Thoracic aorta (tissue), 2 donors: ENCODE measurements around the gene OSTC. TPM values are rescaled to one million over a fixed set of nuclear protein-coding genes. Genes with fewer than 3 reads are reported as not detected.

Experiments
- ATAC-seq: fragments of 150-250 bp; one replicate; pipeline ENCODE4 v1.8.0; 2017; ENCODE audit warnings: low read depth; ENCODE audit not compliant: insufficient number of reproducible peaks, low FRiP score
- DNase-seq: peaks from one replicate; pipeline ENCODE4 v3.0.0-alpha.2; 2020; ENCODE audit warnings: low spot score
- H3K27ac ChIP-seq, 2 donors: fragments of 200-600 bp; sonication (generic); 1 replicate in 1 of 2; 2 replicates in 1 of 2; pipeline ENCODE4 v1.5.1; 2016; ENCODE audit warnings: mild to moderate bottlenecking in 2 of 2, moderate library complexity in 2 of 2
- H3K27me3 ChIP-seq: fragments of 200-600 bp; sonication (generic); replicated peaks from 2 replicates; pipeline ENCODE4 v1.6.0; 2016; ENCODE audit warnings: mild to moderate bottlenecking; ENCODE audit not compliant: insufficient read depth
- H3K36me3 ChIP-seq: fragments of 200-600 bp; sonication (generic); one replicate; pipeline ENCODE4 v1.5.1; 2016
- H3K4me1 ChIP-seq, 2 donors: fragments of 200-600 bp; sonication (generic); 1 replicate in 1 of 2; 2 replicates in 1 of 2; pipeline versions ENCODE4 v1.5.1 to v1.6.0; 2016; ENCODE audit warnings: low read depth in 2 of 2, mild to moderate bottlenecking in 1 of 2; ENCODE audit not compliant: control insufficient read depth in 1 of 2
- H3K4me3 ChIP-seq: fragments of 200-600 bp; sonication (generic); 2 replicates; pipeline ENCODE4 v1.5.1; 2016; ENCODE audit warnings: mild to moderate bottlenecking
- H3K9me3 ChIP-seq: fragments of 200-600 bp; sonication (generic); 2 replicates; pipeline ENCODE4 v1.5.1; 2016
- CTCF ChIP-seq: fragments of 200-600 bp; sonication (generic); IDR thresholded peaks from one replicate; pipeline ENCODE4 v1.5.1; 2019; ENCODE audit warnings: antibody characterized with exemption
- total RNA-seq, 2 donors: library from RNA; depleted of rRNA; stranded (reverse); fragments of >200 nt; gene quantifications; one replicate each; pipeline versions ENCODE4 v1.1.0 to v1.2.3, GENCODE V29; 2016

OSTC gene
- total RNA-seq, 2 donors from 2014 or later: 56.2 to 77.2 TPM

- no peak for DNase-seq
- no peak for TF ChIP-seq CTCF
- peaks cover 0 to 4% of the 10 kb centered on the region in 2 donors for H3K4me1 ChIP-seq
- no peak overlapping the region for H3K4me3 ChIP-seq
- H3K9me3 ChIP-seq: no peaks in the 10 kb centered on the region
- no peak for ATAC-seq
- no peaks in the 10 kb centered on the region for H3K36me3 ChIP-seq
- H3K27ac ChIP-seq: no peak overlapping the region
- no peaks in the 10 kb centered on the region for H3K27me3 ChIP-seq
These were observed 52.6 kb downstream of the OSTC start for GRCh38 chr4:108702960-108703359.

GRCh38 chr4:108703370-108703769 is 53.0 kb downstream of the OSTC start:
- Histone ChIP-seq H3K27ac (no peak overlapping the region), H3K4me3 (no peak overlapping the region), H3K9me3 (no peaks in the 10 kb centered on the region), H3K36me3 (no peaks in the 10 kb centered on the region), H3K27me3 (no peaks in the 10 kb centered on the region), H3K4me1 (peaks cover 0 to 4% of the 10 kb centered on the region in 2 donors)
- ATAC-seq: no peak
- no peak for TF ChIP-seq CTCF
- DNase-seq: no peak

GRCh38 chr4:108703966-108704365 is 53.6 kb downstream of the OSTC start:
- DNase-seq (no peak), ATAC-seq (no peak)
- peaks cover 0 to 4% of the 10 kb centered on the region in 2 donors for H3K4me1 ChIP-seq
- H3K27me3 ChIP-seq: no peaks in the 10 kb centered on the region
- no peak overlapping the region for H3K27ac ChIP-seq
- no peak overlapping the region for H3K4me3 ChIP-seq
- TF ChIP-seq CTCF: no peak
- no peaks in the 10 kb centered on the region for H3K36me3 ChIP-seq
- H3K9me3 ChIP-seq: no peaks in the 10 kb centered on the region

- Histone ChIP-seq H3K27me3 (no peaks in the 10 kb centered on the region), H3K9me3 (no peaks in the 10 kb centered on the region), H3K36me3 (no peaks in the 10 kb centered on the region), H3K4me3 (no peak overlapping the region), H3K4me1 (no peaks in the 10 kb centered on the region), H3K27ac (no peak overlapping the region)
- no peak for TF ChIP-seq CTCF
- no peak for ATAC-seq
- no peak for DNase-seq
These were observed 55.9 kb downstream of the OSTC start for GRCh38 chr4:108706289-108706688.

GRCh38 chr4:108709234-108709633 is 58.8 kb downstream of the OSTC start:
- Histone ChIP-seq H3K9me3 (no peaks in the 10 kb centered on the region), H3K36me3 (no peaks in the 10 kb centered on the region), H3K27me3 (no peaks in the 10 kb centered on the region), H3K27ac (no peak overlapping the region), H3K4me1 (no peaks in the 10 kb centered on the region), H3K4me3 (no peak overlapping the region)
- TF ChIP-seq CTCF: no peak
- no peak for DNase-seq
- ATAC-seq: no peak
